K562 treated with DMSO at 1 percent for 12 hours (cell line): ENCODE data around the gene SNRK. TPM values are rescaled to one million over a fixed set of nuclear protein-coding genes. Genes with fewer than 3 reads are reported as not detected.

ENCODE experiments used
- total RNA-seq: library from RNA; unstranded; fragments of 300-600 nt; gene quantifications from 2 replicates; pipeline ENCODE4 v1.2.3, GENCODE V29; 2022; ENCODE audit not compliant: insufficient read depth

The SNRK gene, protein sequence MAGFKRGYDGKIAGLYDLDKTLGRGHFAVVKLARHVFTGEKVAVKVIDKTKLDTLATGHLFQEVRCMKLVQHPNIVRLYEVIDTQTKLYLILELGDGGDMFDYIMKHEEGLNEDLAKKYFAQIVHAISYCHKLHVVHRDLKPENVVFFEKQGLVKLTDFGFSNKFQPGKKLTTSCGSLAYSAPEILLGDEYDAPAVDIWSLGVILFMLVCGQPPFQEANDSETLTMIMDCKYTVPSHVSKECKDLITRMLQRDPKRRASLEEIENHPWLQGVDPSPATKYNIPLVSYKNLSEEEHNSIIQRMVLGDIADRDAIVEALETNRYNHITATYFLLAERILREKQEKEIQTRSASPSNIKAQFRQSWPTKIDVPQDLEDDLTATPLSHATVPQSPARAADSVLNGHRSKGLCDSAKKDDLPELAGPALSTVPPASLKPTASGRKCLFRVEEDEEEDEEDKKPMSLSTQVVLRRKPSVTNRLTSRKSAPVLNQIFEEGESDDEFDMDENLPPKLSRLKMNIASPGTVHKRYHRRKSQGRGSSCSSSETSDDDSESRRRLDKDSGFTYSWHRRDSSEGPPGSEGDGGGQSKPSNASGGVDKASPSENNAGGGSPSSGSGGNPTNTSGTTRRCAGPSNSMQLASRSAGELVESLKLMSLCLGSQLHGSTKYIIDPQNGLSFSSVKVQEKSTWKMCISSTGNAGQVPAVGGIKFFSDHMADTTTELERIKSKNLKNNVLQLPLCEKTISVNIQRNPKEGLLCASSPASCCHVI
- 2.7 and 11.5 TPM in 2 replicates for total RNA-seq

DNA sequence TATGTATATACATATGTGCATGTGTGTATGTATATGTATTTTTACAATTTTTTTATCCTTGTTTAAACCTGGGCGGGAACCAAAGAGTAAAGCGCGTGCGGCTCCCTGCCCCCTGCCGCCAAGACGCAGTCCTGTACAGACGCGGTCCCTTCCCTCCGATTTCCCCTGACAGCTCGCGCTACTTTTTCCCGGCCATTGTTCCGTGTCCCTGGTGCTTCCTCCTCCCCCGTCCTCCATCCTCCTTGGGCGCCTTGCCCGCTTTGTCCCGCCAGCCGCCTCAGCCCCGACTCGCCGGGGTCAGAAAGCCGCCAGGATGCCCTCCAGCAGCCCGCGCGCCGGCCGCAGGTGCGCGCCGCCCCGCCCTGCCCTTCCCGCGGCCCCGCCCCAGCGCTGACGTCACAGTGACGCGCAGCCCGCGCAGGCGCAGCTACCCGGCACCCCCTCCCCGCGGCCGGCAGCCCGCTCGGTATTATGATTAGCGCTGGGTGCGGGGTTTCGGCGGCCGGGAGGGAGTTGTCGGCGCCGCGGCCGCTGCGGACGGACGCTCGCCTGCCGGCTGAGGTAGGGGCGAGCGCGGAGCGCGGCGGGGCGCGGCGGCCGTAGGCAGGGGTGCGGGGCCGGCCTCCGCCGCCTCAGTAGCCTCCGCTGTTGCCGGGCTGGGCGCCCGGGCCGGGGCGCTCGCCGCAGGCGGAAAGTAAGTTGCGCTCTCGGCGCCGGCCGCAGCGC lies at the start of gene SNRK:
Gene SNRK (plus strand): TSS at position 426 of the 726 bp plus-strand sequence. CDS start 16,664 bp downstream, outside the sequence.

Other genes starting within 250 kb of the SNRK start
- 15.1 and 24.0 TPM in 2 replicates for gene POMGNT2, start 180.5 kb upstream of the SNRK start, total RNA-seq